ENCODE data around the gene TMPRSS9.

The TMPRSS9 gene

DNA sequence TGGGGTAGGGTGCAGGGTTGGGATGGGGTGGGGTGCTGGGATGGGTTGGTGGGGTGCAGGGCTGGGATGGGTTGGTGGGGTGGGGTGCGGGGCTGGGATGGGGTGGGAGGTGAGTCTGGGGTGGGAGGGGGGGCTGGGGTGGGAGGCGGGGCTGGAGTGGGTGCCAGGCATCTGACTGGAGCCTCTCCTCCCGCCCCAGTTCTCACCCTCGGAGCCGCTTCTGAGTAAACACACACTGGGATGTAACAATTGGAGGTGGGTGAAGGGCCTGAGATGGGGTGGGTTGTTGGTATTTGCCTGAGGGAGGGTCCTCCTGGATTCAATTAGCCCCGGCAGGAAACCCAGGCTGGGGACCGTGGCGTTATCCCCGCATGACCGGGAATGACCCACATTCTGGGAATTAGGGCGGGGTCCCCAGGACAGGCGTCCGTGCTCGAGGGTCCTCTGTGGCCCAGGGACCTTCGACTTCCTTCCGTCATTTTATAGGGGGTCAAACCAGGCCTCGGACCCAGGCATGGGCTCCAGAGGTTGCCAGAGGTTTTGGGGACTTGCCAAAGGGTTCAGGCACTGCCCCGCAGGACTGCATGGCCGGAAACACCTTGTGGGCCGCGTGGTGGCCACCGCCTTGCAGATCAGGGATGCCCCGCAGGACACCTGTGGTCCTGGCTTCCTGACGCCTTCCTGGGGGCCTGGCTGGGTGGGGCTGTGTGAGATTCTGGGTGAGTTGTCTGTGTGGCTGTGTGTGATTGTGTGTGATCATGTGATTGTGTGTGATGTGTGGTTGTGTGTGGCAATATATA is 1.4 kb downstream of the TMPRSS9 start:
- DNase-seq (ENCODE audit: low read depth in 2 of 2): no peak

DNA sequence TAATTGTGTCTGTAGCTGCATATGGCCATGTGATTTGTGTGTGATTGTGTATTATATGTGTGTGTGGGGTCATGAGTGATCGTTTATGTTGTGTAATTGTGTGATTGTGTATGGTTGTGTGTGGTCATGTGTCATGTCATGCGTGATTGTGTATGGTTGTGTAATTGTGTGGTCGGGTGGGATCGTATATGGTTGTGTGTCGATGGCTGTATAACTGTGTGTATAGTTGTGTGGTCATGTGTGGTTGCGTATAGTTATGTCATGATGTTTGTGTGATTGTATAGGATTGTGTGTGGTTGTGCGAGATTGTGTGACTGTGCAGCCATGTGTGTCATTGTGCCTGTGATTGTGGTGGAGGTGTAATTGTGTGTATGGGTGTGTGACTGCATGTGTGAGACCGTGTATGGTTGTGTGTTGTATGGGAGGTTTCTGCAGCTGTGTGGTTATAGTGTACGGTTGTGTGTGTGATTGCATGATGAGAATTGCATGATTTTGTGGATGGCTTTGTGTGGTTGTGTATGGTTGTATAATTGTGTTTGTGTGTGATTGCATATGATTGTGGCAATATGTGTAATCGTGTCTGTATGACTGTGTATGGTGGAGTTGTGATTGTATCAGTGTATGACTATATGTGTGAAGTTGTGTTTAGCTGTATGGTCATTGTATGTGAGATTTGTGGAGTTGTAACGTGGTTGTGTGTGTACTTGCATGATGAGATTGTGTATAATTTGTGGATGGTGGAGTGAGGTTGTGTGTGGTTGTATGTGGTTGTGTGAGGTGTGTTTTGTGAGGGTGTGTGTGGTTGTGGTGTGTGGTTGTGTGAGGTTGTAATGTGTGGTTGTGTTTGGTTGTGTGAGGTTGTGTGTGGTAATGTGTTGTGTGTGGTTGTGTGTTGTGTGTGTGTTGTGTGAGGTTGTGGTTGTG is 2.2 kb downstream of the TMPRSS9 start:
- no peak for DNase-seq (ENCODE audit: low read depth in 2 of 2)

DNA sequence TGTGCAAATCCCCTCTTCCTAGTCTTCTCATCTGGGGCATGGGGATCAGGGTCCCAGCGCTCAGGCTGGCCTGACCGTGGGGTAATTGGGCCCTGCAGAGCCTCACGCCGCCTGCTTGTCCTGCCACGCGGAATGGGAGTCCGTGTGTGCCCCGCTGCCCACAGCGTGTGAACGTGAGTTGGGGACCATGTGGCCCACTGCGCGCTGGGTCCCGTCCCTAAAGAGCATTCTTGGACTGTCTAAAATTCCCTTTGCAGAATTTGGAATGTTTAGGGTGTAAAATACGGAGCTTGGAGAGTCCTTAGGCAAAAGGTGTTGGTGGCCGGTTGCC is 2.9 kb downstream of the TMPRSS9 start:
- DNase-seq (ENCODE audit: low read depth in 2 of 2): no peak

DNA sequence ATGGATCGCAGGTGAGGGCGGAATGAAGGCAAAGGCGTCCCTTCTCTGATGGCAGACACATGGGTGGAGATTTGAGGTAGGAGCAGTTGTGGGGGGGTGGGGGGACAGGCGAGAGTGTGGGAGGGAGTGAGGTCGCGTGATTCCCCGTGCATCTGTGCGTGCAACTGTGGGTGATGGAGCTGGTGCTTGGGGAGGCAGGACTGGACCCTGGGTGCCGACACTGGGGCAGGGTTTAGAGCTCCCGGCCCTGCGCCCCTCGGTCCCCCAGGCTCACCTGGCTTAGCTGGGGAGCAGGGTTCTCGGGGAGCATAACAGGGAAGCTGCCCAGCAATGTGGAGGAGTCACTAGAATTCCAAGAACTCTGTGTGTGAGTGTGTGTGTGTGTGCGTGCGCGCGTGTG is 3.4 kb downstream of the TMPRSS9 start:
- no peak for DNase-seq (ENCODE audit: low read depth in 2 of 2)

DNA sequence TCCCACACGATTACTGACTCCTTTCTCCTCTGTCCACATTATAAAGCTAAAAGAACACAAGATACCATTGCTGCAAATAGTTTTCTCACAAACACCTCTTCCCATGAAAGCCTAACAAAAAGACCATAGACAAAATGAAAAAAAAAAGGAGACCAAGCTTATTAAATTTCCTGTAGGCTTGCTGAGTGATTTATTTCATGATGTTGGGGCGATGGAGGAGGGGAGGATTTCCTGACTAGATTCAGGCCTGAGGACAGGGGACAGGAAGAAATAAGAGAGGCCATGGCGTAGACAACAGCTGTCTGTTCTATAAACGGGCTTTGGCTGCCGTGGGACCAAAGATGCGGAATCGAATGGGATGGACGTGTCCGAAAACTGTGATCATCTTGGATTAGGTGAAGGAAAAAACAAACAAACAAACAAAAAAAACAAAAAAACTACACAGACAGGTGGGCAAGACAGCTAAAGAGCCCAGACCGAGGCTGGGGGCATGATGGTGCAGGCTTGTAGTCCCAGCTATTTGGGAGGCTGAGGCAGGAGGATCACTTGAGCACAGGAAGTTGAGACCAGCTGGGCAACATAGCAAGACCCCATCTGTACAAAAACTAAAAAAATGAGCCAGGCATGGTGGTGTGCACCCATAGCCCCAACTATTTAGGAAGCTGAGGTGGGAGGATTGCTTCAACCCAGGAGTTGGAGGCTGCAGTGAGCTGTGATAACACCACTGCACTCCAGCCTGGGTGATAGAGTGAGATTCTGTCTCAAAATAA is 5.3 kb downstream of the TMPRSS9 start:
- no peak for DNase-seq (ENCODE audit: low read depth in 2 of 2)

DNA sequence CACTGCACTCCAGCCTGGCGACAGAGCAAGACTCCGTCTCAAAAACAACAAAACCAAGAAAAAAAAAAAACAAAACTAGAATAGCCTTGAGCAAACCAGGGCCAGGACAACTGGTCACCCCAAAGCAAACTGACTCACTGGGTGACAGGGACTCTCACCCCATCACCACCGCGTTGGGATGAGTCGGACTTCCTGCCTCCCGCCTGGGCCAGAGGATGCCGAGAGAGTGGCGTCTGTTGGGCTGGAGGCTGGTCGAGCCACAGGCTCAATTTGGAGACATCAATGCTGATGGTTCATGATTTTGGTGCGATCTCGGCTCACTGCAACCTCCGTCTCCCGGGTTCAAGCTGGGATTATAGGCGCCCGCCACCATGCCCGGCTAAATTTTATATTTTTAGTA is 11.6 kb downstream of the TMPRSS9 start:
- no peak for DNase-seq (ENCODE audit: low read depth in 2 of 2)

DNA sequence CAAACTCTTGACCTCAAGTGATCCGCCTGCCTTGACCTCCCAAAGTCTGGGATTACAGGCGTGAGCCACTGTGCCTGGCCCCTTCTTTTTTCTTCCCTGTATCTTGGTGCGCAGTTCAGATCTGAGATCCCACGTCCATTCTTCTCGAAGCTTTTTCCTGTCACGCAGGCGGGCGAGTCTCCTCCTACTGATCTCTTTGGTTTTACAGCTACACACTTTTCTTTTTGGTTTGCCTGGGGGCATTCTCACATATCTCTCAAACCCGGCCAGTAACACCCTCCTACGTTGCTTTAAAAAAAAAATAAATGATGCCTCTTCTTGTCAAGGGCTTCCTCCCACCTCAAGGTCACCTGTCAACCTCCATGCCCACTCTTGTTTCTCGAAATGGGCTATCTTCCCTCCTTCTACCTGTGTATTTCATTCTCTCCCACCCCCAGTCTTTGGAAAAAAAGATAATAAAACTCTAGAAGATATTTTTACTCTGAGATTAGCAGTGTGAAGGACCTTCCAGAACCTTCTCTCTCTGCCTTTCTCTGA is 12.1 kb downstream of the TMPRSS9 start:
- no peak for DNase-seq (ENCODE audit: low read depth in 2 of 2)

DNA sequence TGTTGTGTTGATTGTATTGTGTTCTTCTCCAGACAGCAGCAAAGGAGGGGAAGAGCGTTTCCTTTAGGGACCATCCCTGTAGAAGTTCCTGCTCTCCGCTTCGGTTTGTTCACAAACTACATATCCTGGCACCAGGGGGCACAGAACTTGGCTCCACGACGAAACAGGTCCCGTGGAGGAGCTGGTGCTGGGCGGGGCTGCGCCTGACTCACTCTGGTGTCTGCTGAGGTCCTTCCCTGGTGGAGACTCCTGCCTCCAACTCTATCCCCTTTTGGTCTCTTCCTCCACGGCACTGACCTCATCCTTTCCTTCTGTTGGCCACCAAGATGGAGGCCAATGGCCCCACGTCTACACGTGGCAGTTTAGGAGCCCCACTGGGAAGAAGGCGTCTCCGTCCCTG is 14.7 kb downstream of the TMPRSS9 start:
- DNase-seq (ENCODE audit: low read depth in 2 of 2): no peak

DNA sequence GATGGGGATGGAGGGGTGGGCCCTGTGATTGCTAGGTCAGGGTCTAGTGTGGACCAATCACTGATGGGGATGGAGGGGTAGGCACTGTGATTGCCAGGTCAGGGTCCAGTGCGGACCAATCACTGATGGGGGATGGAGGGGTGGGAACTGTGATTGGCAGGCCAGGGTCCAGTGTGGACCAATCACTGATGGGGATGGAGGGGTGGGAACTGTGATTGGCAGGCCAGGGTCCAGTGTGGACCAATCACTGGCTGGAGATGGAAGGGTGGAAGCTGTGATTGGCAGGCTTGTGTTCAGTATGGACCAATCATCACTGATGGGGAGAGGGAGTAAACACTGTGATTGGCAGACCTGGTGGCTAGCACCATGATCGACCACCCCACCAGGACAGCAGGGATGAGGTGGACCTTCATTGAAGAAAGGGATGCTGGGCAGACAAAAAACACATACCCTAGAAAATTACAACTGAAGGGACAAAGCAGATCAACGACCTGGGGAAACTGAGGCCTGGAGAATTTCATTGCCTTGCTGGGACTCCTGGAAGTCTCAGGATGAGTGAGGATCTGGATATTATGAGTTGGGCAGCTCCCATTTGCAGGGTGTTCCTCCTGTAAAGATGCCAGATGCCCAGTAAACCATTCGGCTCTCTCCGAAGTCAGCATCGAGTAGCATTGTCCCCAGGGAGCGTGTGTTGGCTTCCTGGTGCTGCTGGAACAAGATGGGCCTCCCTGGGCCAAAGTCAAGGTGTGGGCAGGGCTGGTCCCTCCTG is 15.5 kb downstream of the TMPRSS9 start:
- DNase-seq (ENCODE audit: low read depth in 2 of 2): no peak

DNA sequence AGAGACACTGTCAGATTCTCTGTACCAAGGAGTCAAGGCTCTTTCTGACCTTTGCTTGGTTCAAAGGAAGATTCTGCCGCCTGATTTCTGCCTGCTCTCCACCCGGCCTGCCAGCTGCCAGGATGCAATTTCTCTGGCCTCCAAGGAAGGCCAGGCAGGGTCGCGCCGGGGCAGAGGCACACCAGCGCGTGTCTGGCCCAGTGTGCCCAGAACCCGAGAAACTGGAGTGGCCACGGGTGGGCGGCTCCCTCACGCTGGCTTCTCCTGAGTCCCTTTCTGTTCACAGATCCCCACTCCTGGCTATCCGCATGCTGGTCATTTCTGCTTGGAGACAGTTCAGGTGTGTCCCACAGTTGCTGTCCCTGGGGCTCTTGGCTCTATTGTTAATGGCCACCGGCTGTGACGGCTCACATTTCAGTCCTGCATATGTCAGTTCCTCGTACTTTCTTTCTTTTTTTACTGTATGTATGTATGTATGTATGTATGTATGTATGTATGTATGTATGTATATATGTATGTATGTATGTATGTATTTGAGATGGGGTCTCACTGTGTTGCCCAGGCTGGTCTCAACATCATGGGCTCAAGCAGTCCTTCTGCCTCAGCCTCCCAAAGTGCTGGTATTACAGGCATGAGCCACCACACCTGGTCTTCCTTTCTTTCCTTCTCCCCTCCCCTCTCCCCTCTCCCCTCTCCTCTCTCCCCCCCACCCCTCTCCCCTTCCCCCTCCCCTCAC is 16.9 kb downstream of the TMPRSS9 start:
- DNase-seq (ENCODE audit: low read depth in 2 of 2): no peak

DNA sequence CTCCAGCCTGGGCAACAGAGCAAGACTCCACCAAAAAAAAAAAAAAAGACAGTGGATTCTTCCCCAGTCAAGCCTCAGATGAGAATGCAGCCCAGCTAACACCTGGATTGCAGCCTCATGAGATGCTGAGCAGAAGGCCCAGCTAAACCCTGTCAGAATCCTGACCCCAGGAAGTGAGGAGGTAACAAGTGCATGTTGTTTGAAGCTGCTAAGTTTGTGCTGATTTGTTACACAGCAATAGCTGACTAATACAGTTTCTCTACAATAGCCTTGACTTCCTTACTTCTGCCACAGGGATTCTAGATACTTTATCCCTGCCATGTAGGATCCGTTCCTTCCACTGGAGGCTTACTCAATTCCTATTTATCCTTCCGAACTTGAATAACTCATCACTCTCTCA is 20.5 kb downstream of the TMPRSS9 start:
- no peak for DNase-seq (ENCODE audit: low read depth in 2 of 2)

DNA sequence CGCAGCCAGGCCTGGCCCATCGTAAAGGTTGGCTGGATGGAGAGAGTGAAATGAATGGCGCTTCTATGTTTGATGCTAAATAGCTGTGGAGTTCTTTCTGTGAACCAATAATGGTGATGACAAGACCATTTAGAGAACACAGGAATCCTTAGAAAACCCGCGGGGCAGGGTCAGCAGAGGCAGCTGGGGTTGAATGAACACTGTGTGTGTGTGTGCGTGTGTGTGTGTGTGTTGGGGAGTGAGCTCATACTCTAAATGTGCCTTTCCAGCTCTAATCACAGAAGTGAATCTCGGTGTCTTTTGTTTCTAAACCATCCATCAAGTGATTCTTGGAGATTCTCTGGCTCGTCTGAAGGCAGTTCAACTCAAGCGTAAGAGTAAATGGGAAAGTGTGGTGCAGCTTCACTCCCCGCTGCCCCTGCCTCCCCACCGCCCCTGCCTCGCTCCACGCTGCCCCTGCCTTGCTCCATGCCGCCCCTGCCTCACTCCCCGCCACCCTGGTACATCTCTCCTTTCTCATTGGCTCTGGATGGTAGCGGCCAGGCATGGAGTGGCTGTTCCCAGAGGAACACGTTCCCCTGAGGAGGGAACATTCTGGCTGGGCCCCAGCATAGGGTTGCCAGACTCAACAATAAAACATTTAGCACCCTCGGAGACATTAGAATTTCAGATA is 21.2 kb downstream of the TMPRSS9 start:
- no peak for DNase-seq (ENCODE audit: low read depth in 2 of 2)

DNA sequence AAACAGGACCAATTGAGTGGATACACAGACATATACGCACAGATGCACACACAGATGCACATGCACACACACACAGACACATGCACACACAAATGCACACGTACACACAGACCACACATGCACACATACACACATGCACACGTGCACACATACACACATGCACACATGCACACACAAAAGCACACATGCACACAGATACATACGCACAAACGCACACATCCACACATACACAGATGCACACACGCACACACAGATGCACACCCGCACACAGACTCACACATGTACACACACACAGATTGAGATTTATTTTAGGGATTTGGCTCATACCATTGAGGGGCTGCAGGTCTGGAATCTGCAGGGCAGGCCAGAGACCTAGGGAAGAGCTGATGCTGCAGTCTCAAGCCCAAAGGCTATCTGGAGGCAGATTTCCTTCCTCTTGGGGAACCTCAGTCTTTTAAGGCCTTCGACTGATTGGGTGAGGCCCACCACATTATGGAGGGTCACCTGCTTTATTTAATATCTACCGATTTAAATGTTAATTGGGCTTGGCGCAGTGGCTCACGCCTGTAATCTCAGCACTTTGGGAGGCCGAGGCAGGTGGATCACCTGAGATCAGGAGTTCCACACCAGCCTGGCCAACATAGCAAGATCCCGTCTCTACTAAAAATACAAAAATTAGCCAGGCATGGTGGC is 22.6 kb downstream of the TMPRSS9 start:
- DNase-seq (ENCODE audit: low read depth in 2 of 2): no peak

DNA sequence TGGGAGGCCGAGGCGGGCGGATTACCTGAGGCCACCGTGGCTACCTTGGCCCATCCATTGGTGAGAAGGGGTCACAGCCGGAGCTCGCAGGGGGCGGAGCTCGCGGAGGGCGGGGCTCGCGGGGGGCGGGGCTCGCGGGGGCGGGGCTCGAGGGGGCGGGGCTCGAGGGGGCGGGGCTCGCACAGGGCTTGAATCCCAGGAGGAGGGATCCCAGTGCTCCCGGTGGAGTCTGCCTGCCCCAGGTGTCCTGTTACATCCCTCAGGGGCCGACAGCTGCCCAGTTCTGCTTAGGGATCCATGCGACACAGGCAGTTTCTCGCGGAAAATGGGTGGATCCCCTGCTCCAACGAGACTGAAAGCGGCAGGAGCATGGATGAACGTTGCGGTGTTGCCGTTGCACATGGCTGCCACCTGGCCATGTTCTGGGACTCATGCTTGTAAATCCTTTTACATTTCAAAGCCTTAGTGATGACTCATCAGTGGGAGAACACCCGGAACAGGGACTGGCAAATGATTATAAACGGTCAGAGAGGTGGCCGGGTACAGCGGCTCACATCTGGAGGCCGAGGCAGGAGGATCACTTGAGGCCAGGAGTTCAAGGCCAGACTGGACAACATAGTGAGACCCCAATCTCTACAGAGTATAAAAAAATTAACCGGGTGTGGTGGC is 25.1 kb downstream of the TMPRSS9 start:
- no peak for DNase-seq (ENCODE audit: low read depth in 2 of 2)

DNA sequence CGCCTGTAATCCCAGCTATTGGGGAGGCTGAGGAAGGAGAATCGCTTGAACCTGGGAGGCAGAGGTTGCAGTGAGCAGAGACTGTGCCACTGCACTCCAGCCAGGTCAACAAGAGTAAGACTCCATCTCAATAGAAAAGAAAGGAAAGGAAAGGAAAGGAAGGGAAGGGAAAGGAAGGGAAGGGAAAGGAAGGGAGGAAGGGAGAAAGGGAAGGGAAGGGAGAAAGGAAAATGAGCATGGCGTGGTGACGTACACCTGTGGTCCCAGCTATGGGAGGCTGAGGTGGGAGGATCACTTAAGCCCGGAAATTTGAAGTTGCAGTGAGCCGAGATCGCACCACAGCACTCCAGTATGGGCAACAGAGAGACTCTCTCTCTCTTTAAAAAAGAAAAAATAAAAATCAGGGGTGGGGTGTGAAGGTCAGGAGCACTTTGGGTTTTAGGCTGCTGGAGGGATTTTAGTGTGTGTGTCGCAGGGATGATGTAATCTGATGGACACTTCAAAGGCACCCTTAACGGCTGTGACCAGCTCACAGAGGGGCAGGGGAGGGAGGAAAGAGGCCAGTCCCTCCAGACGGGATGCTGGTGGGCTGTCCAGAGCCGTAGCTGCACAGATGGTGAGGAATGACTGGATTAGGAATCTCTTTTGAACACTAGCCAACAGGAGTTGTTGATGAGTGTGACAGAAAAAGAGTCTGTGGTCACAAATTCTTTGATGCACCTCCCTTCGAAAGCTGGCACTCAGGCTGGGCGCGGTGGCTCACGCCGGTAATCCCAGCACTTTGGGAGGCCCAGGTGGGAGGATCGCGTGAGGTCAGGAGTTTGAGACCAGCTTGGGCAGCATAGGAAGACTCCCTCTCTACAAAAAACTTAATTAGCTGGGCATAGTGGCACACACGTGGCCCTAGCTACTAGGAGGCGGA is 27.6 kb downstream of the TMPRSS9 start:
- DNase-seq (ENCODE audit: low read depth in 2 of 2): no peak

DNA sequence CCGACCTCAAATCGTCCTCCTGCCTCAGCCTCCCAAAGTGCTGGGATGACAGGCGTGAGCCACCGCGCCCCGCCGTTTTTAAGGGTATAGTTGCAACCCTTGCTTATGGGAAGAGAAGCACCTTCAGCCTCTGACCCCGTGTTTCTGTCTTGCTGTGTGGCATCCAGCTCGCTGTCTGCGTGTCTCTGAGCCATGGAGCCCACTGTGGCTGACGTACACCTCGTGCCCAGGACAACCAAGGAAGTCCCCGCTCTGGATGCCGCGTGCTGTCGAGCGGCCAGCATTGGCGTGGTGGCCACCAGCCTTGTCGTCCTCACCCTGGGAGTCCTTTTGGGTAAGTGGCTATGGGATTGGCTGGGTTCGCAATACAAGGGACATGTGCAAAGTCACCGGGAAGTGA is 29.5 kb downstream of the TMPRSS9 start:
- DNase-seq (ENCODE audit: low read depth in 2 of 2): no peak

DNA sequence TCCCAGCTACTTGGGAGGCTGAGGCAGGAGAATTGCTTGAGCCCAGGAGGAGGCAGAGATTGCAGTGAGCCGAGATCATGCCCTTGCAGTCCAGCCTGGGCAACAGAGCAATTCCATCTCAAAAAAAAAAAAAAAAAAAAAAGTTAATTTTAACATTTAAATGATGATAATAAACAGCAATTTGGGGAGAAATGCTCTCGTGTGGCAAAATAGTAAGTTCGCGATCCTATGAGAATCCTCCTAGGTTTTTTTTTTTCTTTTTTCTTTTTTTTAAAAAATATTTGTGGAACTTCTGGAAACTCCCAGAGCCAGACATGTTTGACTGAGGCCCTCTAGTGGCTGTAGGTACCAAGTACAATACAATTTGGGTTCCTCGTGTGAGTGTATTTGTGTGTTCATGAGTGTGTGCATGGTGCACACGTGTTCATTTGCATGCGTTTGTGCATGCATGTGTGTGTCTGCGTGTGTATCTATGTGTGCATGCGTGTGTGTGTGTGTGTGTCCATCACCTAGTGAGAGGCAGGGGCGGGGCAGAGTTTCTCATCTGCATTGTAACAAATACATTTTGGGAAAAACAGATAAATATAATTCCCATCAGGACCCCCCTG is 31.2 kb downstream of the TMPRSS9 start:
- DNase-seq (ENCODE audit: low read depth in 2 of 2): no peak

Measured in stimulated activated CD8-positive, alpha-beta memory T cell treated with anti-CD3 and anti-CD28 coated beads, Interleukin-2, amount 100 ng/mL, for 48 hours (primary cell).